BJ (cell line): ENCODE measurements around the gene DBT. TPM values are rescaled to one million over a fixed set of nuclear protein-coding genes. Genes with fewer than 3 reads are reported as not detected.
"Not testable (repeated sequence)": the region's sequence is repeated elsewhere in the genome, so short reads cannot be mapped to it uniquely, and the experiment has no call there.

Experiments
- CTCF ChIA-PET: fragments of 350-600 bp; formaldehyde crosslinking; extraction: SDS; loops from one replicate; lab custom pipeline; 2021; ENCODE audit warnings: antibody characterized with exemption, inconsistent platforms; lab: Yijun Ruan, JAX
- POLR2A ChIA-PET: fragments of 300-600 bp; sonication (Branson Sonifier 250); formaldehyde crosslinking; extraction: SDS; loops from one replicate; lab custom pipeline; 2021; ENCODE audit warnings: antibody characterized with exemption; lab: Charles Lee
- DNase-seq: peaks from one replicate; pipeline ENCODE4 v3.0.0-alpha.2; 2011; ENCODE audit warnings: low read depth
- H3K27me3 ChIP-seq: 2 replicates; pipeline ENCODE4 v1.6.0; 2011; ENCODE audit warnings: low read length; ENCODE audit not compliant: control insufficient read depth, insufficient read depth
- H3K36me3 ChIP-seq: 2 replicates; pipeline ENCODE4 v1.5.1; 2011; ENCODE audit warnings: low read length; ENCODE audit not compliant: control insufficient read depth, insufficient read depth
- H3K4me3 ChIP-seq: 2 replicates; pipeline ENCODE4 v1.5.1; 2011; ENCODE audit warnings: low read depth, mild to moderate bottlenecking, control low read depth, low read length
- polyA plus RNA-seq: library from polyadenylated mRNA; depleted of rRNA; stranded (reverse); fragments of >200 nt; gene quantifications from 2 replicates; pipeline ENCODE4 v1.2.3, GENCODE V29; 2011
- TF ChIP-seq, protein P1 (sequence below): IDR thresholded peaks from 2 replicates; pipeline ENCODE4 v1.5.1; 2011; ENCODE audit warnings: low read depth, mild to moderate bottlenecking, control low read depth, inconsistent platforms, low read length, moderate library complexity; ENCODE audit not compliant: insufficient read depth

Gene DBT
- polyA plus RNA-seq, 1 experiment: 3.5 TPM

GRCh38 chr1:100217834-100218233 is 31.8 kb downstream of the DBT start:
- TF ChIP-seq, protein P1, sequence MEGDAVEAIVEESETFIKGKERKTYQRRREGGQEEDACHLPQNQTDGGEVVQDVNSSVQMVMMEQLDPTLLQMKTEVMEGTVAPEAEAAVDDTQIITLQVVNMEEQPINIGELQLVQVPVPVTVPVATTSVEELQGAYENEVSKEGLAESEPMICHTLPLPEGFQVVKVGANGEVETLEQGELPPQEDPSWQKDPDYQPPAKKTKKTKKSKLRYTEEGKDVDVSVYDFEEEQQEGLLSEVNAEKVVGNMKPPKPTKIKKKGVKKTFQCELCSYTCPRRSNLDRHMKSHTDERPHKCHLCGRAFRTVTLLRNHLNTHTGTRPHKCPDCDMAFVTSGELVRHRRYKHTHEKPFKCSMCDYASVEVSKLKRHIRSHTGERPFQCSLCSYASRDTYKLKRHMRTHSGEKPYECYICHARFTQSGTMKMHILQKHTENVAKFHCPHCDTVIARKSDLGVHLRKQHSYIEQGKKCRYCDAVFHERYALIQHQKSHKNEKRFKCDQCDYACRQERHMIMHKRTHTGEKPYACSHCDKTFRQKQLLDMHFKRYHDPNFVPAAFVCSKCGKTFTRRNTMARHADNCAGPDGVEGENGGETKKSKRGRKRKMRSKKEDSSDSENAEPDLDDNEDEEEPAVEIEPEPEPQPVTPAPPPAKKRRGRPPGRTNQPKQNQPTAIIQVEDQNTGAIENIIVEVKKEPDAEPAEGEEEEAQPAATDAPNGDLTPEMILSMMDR: no peak
- H3K36me3 ChIP-seq: peaks cover 9% of the 10 kb centered on the region
- CTCF ChIA-PET: no interaction called here
- POLR2A ChIA-PET: interaction anchor here (0.7 kb wide), 1 partner anchor 32 kb away, joined by 9 read pairs; no protein-coding TSS in a partner anchor
- no peak overlapping the region for H3K4me3 ChIP-seq
- H3K27me3 ChIP-seq: no peaks in the 10 kb centered on the region
- no peak for DNase-seq

DNA sequence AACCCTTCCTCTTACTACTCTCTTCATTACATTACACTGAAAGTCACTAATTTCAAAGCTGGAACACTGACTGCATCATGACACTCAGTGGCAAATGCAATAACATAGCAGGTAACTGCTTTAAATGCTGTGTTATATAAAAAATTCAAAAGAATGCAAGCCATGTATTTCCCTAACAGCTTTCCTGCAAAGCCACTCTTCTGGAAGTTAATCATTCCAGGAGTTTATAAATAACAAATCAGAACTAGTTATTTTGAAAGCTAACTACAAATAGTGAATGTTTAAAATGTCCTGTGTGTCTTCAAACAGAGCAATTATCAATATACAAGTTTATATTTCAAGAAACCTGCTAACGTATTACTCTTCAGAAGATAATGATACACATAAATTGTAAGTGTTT is 34.5 kb downstream of the DBT start:
- ChIA-PET CTCF (no interaction called here), POLR2A (no interaction called here)
- no peak for DNase-seq
- peaks cover 10% of the 10 kb centered on the region for H3K36me3 ChIP-seq
- no peak overlapping the region for H3K4me3 ChIP-seq
- H3K27me3 ChIP-seq: no peaks in the 10 kb centered on the region
- TF ChIP-seq, protein P1: no peak

GRCh38 chr1:100213141-100213540 is 36.5 kb downstream of the DBT start:
- no peak for DNase-seq
- TF ChIP-seq, protein P1: no peak
- CTCF ChIA-PET: no interaction called here
- no peak overlapping the region for H3K4me3 ChIP-seq
- H3K27me3 ChIP-seq: no peaks in the 10 kb centered on the region
- POLR2A ChIA-PET: no interaction called here
- H3K36me3 ChIP-seq: peaks cover 10% of the 10 kb centered on the region

GRCh38 chr1:100206301-100206700 is 43.3 kb downstream of the DBT start:
- CTCF ChIA-PET: no interaction called here
- POLR2A ChIA-PET: no interaction called here

DNA sequence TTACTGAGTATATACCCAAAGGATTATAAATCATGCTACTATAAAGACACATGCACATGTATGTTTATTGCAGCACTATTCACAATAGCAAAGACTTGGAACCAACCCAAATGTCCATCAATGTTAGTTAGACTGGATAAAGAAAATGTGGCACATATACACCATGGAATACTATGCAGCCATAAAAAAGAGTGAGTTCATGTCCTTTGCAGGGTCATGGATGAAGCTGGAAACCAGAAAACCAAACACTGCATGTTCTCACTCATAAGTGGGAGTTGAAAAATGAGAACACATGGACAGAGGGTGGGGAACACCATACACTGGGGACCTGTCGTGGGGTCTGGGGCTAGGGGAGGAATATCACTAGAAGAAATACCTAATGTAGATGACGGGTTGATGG is 44.0 kb downstream of the DBT start:
- H3K36me3 ChIP-seq, POLR2A ChIA-PET, H3K4me3 ChIP-seq, DNase-seq, CTCF ChIA-PET, H3K27me3 ChIP-seq: not testable (repeated sequence)

More at GRCh38 chr1:100206301-100206700, 43.3 kb downstream of the DBT start:
- TF ChIP-seq, protein P1: no peak
- no peak overlapping the region for H3K4me3 ChIP-seq
- H3K36me3 ChIP-seq: no peaks in the 10 kb centered on the region; the same call in 1 of the 2 replicates
- H3K27me3 ChIP-seq: no peaks in the 10 kb centered on the region
- DNase-seq: no peak

DNA sequence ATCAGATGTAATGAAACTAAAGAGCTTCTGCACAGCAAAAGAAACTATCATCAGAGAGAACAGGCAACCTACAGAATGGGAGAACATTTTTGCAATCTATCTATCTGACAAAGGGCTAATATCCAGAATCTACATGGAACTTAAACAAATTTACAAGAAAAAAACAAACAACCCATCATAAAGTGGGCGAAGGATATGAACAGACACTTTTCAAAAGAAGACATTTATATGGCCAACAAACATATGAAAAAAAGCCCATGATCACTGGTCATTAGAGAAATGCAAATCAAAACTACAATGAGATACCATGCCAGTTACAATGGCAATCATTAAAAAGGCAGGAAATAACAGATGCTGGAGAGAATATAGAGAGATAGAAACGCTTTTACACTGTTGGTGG is 44.5 kb downstream of the DBT start:
- DNase-seq, POLR2A ChIA-PET, H3K27me3 ChIP-seq, H3K36me3 ChIP-seq, H3K4me3 ChIP-seq: not testable (repeated sequence)
- CTCF ChIA-PET: interaction anchor here (0.6 kb wide), 1 partner anchor 639 kb away, joined by 3 read pairs; no protein-coding TSS in a partner anchor

DNA sequence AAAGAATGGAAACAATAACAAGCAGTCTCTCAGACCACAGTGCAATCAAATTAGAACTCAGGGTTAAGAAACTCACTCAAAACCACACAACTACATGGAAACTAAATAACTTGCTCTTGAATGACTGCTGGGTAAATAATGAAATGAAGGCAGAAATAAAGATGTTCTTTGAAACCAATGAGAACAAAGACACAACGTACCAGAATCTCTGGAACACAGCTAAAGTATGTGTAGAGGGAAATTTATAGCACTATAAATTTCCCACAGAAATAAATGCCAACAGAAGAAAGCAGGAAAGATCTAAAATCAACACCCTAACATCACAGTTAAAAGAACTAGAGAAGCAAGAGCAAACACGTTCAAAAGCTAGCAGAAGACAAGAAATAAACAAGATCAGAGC is 46.9 kb downstream of the DBT start:
- H3K27me3 ChIP-seq, H3K36me3 ChIP-seq, POLR2A ChIA-PET, H3K4me3 ChIP-seq, DNase-seq: not testable (repeated sequence)
- CTCF ChIA-PET: interaction anchor here (1.4 kb wide), 1 partner anchor 10 kb away, joined by 3 read pairs; no protein-coding TSS in a partner anchor

DNA sequence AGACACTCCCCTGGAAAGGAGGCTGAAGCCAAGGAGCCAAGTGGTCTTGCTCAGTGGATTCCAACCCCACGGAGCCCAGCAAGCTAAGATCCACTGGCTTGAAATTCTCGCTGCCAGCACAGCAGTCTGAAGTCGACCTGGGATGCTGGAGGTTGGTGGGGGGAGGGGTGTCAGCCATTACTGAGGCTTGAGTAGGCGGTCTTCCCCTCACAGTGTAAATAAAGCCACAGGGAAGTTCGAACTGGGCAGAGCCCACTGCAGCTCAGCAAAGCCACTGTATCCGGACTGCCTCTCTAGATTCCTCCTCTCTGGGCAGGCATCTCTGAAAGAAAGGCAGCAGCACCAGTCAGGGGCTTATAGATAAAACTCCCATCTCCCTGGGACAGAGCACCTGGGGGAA is 49.6 kb downstream of the DBT start:
- POLR2A ChIA-PET, H3K27me3 ChIP-seq, H3K4me3 ChIP-seq, DNase-seq, H3K36me3 ChIP-seq: not testable (repeated sequence)
- CTCF ChIA-PET: interaction anchor here (1.3 kb wide), 1 partner anchor 12 kb away, joined by 5 read pairs; no protein-coding TSS in a partner anchor
